Natural killer cell (primary cell): Measurements from ENCODE around the gene CLBA1. TPM values are rescaled to one million over a fixed set of nuclear protein-coding genes. Genes with fewer than 3 reads are reported as not detected.

Experiments
- ATAC-seq, 3 donors: fragments of 150-1000 bp in 2 of 3; fragments of 200-7000 bp in 1 of 3; cut with Tn5 transposase; 1 replicate in 1 of 3; 2 replicates in 2 of 3; pipeline ENCODE4 v1.10.0; 2021; ENCODE audit warnings: mild to moderate bottlenecking in 2 of 3, moderate library complexity in 2 of 3
- DNase-seq, 2 donors: peaks; one replicate each; pipeline versions ENCODE4 v3.0.0 to v3.0.0-alpha.2; 2013 to 2021; ENCODE audit warnings: mixed read lengths in 1 of 2
- H3K27ac ChIP-seq: one replicate; pipeline ENCODE4 v1.5.1; 2013; ENCODE audit warnings: mild to moderate bottlenecking, low read length
- H3K27me3 ChIP-seq: one replicate; pipeline ENCODE4 v1.6.1; 2013; ENCODE audit warnings: low read length; ENCODE audit not compliant: control insufficient read depth, insufficient read depth
- H3K36me3 ChIP-seq: one replicate; pipeline ENCODE4 v1.6.1; 2013; ENCODE audit warnings: low read length; ENCODE audit not compliant: control insufficient read depth, insufficient read depth
- H3K4me1 ChIP-seq: one replicate; pipeline ENCODE4 v1.6.1; 2013; ENCODE audit warnings: low read length; ENCODE audit not compliant: control insufficient read depth, insufficient read depth
- H3K4me3 ChIP-seq: one replicate; pipeline ENCODE4 v1.5.1; 2013; ENCODE audit warnings: low read length
- H3K9me3 ChIP-seq: one replicate; pipeline ENCODE4 v1.6.1; 2013; ENCODE audit warnings: low read length; ENCODE audit not compliant: control insufficient read depth, insufficient read depth
- H3K27ac Mint-ChIP-seq, 2 donors: one replicate each; pipeline ENCODE4 v1.8.0; 2022; ENCODE audit warnings: mild to moderate bottlenecking in 2 of 2, mixed read lengths in 2 of 2, moderate library complexity in 1 of 2
- H3K27me3 Mint-ChIP-seq, 2 donors: one replicate each; pipeline ENCODE4 v1.8.0; 2022; ENCODE audit warnings: low read depth in 2 of 2, mixed read lengths in 2 of 2
- H3K36me3 Mint-ChIP-seq: one replicate; pipeline ENCODE4 v1.8.0; 2022; ENCODE audit warnings: mixed read lengths
- H3K4me1 Mint-ChIP-seq, 2 donors: one replicate each; pipeline ENCODE4 v1.8.0; 2022; ENCODE audit warnings: mixed read lengths in 2 of 2
- H3K4me3 Mint-ChIP-seq: one replicate; pipeline ENCODE4 v1.8.0; 2022; ENCODE audit warnings: mild to moderate bottlenecking, moderate library complexity, mixed read lengths
- H3K9me3 Mint-ChIP-seq, 2 donors: one replicate each; pipeline ENCODE4 v1.8.0; 2022; ENCODE audit warnings: mixed read lengths in 2 of 2
- CTCF ChIP-seq: fragments of 200-600 bp; IDR thresholded peaks from one replicate; pipeline ENCODE4 v1.8.0; 2022; ENCODE audit warnings: antibody characterized with exemption
- WGBS: methylation state at CpG from one replicate; pipeline ENCODE4 v1.1.7; 2013; ENCODE audit warnings: missing lambda C conversion rate; ENCODE audit not compliant: insufficient coverage; 5-methylcytosine and 5-hydroxymethylcytosine counted together
- intact Hi-C: fragments of 100-400 bp; cut with micrococcal nuclease; formaldehyde crosslinking; loops from one replicate; pipeline ENCODE4 v1.14.2; 2022
- total RNA-seq, 4 donors: library from RNA; stranded (reverse); fragments of 120-200 nt in 1 of 4; gene quantifications; one replicate each; pipeline versions ENCODE4 v1.2.3 to v1.2.4, GENCODE V29; 2013 to 2022

Gene CLBA1
- total RNA-seq, 3 donors from 2014 or later (not counting 1 experiment from before 2014, with no cell fraction given): 1.2 to 1.8 (median 1.3) TPM

- Mint-ChIP-seq H3K27me3 (no peaks in the 10 kb centered on the region), H3K9me3 (no peaks in the 10 kb centered on the region), H3K27ac (peak overlapping the region; percentile 88 to 92), H3K4me1 (peaks cover 41 to 44% of the 10 kb centered on the region in 2 donors), H3K4me3 (peak overlapping the region; percentile 90), H3K36me3 (no peaks in the 10 kb centered on the region)
- WGBS: 7% methylated on average over 74 of the region's 75 CpGs
- H3K27me3 ChIP-seq: no peaks in the 10 kb centered on the region
- H3K27ac ChIP-seq: peak overlapping the region; percentile 72
- H3K4me1 ChIP-seq: peaks cover 49% of the 10 kb centered on the region
- intact Hi-C loops: no loop called here
- no peaks in the 10 kb centered on the region for H3K36me3 ChIP-seq
- no peak for TF ChIP-seq CTCF
- no peaks in the 10 kb centered on the region for H3K9me3 ChIP-seq
- DNase-seq: peak; percentile 67 to 87
- H3K4me3 ChIP-seq: peak overlapping the region; percentile 36
- ATAC-seq: peak; percentile 39 to 59 (median 51)
These were observed 34.5 kb downstream of the CLBA1 start for GRCh38 chr14:105019861-105020814.

GRCh38 chr14:105020815-105021655 lies 35.4 kb downstream of the CLBA1 start, which contains the start of gene CDCA4:
CDCA4 (minus strand) TSS chr14:105021083; CDS start chr14:105011929, 9,154 bp downstream.
- Histone ChIP-seq H3K9me3 (no peaks in the 10 kb centered on the region), H3K27ac (peak within 1 kb of the TSS; percentile 77), H3K36me3 (no peaks in the 10 kb centered on the region), H3K4me3 (peak within 1 kb of the TSS; percentile 75), H3K4me1 (peaks cover 44% of the 10 kb centered on the region), H3K27me3 (no peaks in the 10 kb centered on the region)
- peak; percentile 98 for DNase-seq
- under 1% methylated on average over 115 of the region's 115 CpGs for WGBS
- Mint-ChIP-seq H3K4me3 (peak within 1 kb of the TSS; percentile 90), H3K4me1 (peaks cover 35% of the 10 kb centered on the region in 2 donors), H3K9me3 (no peaks in the 10 kb centered on the region), H3K36me3 (no peaks in the 10 kb centered on the region), H3K27ac (peak within 1 kb of the TSS; percentile 88 to 92), H3K27me3 (no peaks in the 10 kb centered on the region)
- no peak for TF ChIP-seq CTCF
- peak; percentile 83 to 93 (median 84) for ATAC-seq
- intact Hi-C loops: loop anchor here (1.0 kb wide), 2 partner anchors 36 to 470 kb away; partner anchors contain the start of genes CLBA1 and TEDC1

GRCh38 chr14:105021656-105022275 lies 36.2 kb downstream of the CLBA1 start:
- H3K4me1 Mint-ChIP-seq: peaks cover 28% of the 10 kb centered on the region in 2 donors
- peak overlapping the region; percentile 81 for H3K4me3 Mint-ChIP-seq
- intact Hi-C loops: loop anchor here (1.0 kb wide), 2 partner anchors 36 to 470 kb away; partner anchors contain the start of genes CLBA1 and TEDC1
- H3K27me3 ChIP-seq: no peaks in the 10 kb centered on the region
- H3K27ac ChIP-seq: peak overlapping the region; percentile 77
- DNase-seq (peak in 1 of 2 donors; percentile 64), ATAC-seq (no peak)
- whole genome bisulfite sequencing: 15% methylated on average over 20 of the region's 20 CpGs
- H3K27ac Mint-ChIP-seq: peak overlapping the region; percentile 85 to 87
- H3K4me3 ChIP-seq: peak overlapping the region; percentile 75
- H3K36me3 Mint-ChIP-seq: no peaks in the 10 kb centered on the region
- no peaks in the 10 kb centered on the region for H3K27me3 Mint-ChIP-seq
- H3K9me3 ChIP-seq: no peaks in the 10 kb centered on the region
- no peaks in the 10 kb centered on the region for H3K9me3 Mint-ChIP-seq
- peaks cover 44% of the 10 kb centered on the region for H3K4me1 ChIP-seq
- no peak for TF ChIP-seq CTCF
- H3K36me3 ChIP-seq: no peaks in the 10 kb centered on the region
